ENCODE measurements around the gene HIBCH.
"Not testable (repeated sequence)": the region's sequence is repeated elsewhere in the genome, so short reads cannot be mapped to it uniquely, and the experiment has no call there.

The HIBCH gene

GRCh38 chr2:190343089-190343535 is 23.5 kb upstream of the HIBCH start:
- no peak for DNase-seq (ENCODE audit: low read depth)

DNA sequence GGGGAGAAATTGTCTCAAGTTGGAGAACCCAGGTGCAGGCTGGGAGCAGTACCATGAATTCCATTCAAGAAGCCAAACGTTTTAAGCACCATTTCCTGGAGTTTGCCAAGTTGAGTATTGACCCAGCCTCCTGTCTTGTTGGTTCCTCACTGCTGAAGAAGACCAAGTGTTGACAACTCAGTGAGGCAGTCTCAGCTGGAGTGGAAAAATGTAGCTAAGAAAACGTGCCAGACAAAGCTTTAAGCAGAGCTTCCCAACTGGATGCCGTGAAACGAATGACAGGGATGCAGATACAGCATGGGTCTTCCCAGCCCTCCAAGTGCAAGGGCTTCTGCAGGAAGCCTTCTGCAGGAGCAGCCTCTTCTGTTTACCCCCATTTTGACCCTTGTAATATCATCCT is 23.0 kb upstream of the HIBCH start:
- no peak for DNase-seq (ENCODE audit: low read depth)

- no peak for DNase-seq (ENCODE audit: low read depth)
These were observed 20.7 kb upstream of the HIBCH start for GRCh38 chr2:190340369-190340768.

DNA sequence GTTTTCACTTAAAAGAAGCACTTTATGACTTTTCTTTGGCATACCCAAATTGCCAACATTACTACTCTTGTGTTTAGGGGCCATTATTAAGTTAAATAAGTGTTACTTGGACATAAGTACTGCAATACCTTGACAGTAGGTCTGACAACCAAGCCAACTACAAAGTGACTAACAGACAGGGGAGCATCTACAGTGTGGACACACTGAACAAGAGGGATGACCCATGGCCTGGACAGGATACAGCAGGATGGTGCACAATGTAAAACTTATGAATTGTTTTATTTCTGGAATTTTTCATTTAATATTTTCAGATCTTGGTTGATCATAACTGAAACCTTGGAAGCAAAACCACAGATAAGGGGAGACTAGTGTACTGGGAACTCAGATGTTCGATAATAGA is 19.8 kb upstream of the HIBCH start:
- DNase-seq (ENCODE audit: low read depth), result no peak

GRCh38 chr2:190338453-190338852 is 18.8 kb upstream of the HIBCH start:
- no peak for DNase-seq (ENCODE audit: low read depth)

DNA sequence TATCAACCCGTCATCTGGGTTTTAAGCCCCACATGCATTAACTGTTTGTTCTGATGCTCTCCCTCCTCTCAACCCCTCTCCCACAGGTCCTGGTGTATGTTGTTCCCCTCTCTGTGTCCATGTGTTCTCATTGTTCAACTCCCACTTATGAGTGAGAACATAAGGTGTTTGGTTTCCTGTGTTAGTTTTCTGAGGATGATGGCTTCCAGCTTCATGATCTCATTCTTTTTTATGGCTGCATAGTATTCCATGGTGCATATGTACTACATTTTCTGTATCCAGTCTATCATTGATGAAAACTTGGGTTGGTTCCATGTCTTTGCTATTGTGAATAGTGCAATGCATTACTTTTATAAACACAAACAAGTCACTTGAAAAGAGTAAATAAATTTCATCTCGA is 16.8 kb upstream of the HIBCH start:
- DNase-seq (ENCODE audit: low read depth), result no peak

GRCh38 chr2:190335584-190335983 is 16.0 kb upstream of the HIBCH start:
- DNase-seq (ENCODE audit: low read depth), result not testable (repeated sequence)

DNA sequence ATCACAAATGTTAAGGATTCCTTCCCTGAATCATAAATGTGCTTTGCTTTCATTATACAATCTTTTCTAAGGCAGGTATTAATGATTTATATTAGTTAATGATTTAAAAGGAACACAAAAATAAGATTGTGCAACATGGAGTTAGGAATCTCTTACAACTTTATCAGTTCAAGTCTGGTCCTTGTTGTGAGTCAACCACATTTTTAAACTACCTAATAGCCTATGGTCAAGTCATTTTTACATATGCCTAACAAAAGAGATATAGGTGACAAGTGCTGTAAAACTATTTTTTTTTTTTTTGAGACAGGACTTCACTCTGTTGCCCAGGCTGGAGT is 15.6 kb upstream of the HIBCH start:
- DNase-seq (ENCODE audit: low read depth), result no peak

GRCh38 chr2:190334479-190335224 is 15.0 kb upstream of the HIBCH start:
- DNase-seq (ENCODE audit: low read depth), result no peak

DNA sequence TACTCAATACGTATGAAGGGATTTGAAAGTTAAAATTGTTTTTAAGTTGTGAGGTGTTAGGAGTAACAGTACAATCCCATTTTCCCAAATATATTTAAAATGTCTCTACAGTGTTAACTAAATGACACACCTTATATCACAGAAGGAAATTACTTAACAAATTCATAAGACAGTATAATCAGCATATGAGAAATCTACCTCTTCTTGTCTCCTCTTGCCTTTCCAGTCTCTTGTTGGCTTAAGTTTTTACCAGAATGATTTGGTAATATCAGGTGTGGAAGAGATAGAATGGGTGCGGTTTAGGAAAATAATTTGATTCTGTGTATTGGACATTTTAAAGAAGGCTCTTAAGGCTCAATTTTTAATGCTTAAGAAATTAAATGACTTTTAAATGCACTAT is 14.3 kb upstream of the HIBCH start:
- DNase-seq (ENCODE audit: low read depth), result no peak

- DNase-seq (ENCODE audit: low read depth), result no peak
These were observed 13.8 kb upstream of the HIBCH start for GRCh38 chr2:190333395-190333794.

- DNase-seq (ENCODE audit: low read depth), result no peak
These were observed 9.0 kb upstream of the HIBCH start for GRCh38 chr2:190328573-190329147.

GRCh38 chr2:190327867-190328572 is 8.4 kb upstream of the HIBCH start:
- no peak for DNase-seq (ENCODE audit: low read depth)

- DNase-seq (ENCODE audit: low read depth), result no peak
These were observed 6.0 kb upstream of the HIBCH start for GRCh38 chr2:190325588-190325987.

GRCh38 chr2:190323406-190323805 is 3.8 kb upstream of the HIBCH start:
- no peak for DNase-seq (ENCODE audit: low read depth)

DNA sequence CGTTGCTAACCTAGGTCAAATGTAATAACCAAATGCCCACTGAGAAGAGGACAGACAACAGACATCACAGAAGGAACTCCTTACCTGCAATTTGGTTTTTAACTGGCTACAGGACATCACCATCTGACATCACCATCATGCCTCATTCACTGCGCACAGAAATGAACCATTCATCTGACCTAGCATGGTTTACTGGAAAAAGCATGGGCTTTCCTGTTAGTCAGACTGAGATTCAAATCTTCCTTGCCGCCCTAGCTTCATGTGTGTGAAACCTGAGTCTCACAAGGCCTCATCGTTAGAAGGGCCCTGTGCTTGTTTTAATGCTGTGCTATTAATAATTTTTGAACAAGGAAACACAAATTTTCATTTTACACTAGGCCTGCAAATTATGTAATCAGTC is 1.1 kb upstream of the HIBCH start:
- DNase-seq (ENCODE audit: low read depth), result peak; percentile 23

GRCh38 chr2:190318931-190319554 is 583 bp downstream of the HIBCH start:
- no peak for DNase-seq (ENCODE audit: low read depth)

- DNase-seq (ENCODE audit: low read depth), result no peak
These were observed 1.1 kb downstream of the HIBCH start for GRCh38 chr2:190318514-190318913.

DNA sequence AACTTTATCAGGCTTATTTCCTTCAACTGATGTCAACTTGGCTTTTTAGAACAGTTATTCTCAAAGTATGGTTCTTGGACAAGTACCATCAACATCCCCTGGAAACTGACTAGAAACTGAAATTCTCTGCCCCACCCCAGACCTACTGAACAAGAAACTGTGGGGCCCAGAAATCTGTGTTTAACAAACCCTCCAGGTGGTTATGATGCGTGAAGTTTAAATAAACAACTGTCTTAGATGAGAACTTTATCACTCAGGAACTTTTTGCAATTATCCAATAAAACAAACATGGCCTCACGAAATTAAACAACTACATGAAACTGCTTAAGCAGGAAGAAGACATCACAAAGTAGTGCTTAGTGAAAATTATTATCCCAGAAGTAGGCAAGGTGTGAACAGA is 4.4 kb downstream of the HIBCH start:
- DNase-seq (ENCODE audit: low read depth), result no peak

DNA sequence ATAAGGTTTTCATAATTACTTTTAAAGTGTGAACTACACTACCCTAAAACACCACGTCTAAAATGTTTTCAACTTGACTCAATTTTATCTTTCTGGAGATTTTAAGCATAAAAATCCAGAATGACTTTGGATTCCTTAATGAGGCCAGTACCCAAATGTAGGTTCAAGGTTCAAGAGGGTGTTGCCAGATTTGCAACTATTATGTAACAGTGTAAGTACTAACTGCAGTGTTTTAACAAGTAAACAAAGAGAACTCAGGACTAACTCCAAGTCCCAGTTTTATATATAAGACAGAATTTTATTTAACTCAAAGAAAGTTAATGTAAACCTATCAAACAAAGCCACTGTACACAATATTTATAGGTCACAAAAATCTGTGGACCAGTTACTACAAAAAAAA is 5.7 kb downstream of the HIBCH start:
- DNase-seq (ENCODE audit: low read depth), result no peak

- DNase-seq (ENCODE audit: low read depth), result not testable (repeated sequence)
These were observed 7.0 kb downstream of the HIBCH start for GRCh38 chr2:190312635-190313025.

- no peak for DNase-seq (ENCODE audit: low read depth)
These were observed 7.6 kb downstream of the HIBCH start for GRCh38 chr2:190311893-190312634.

Measured in activated T-helper 9 cell treated with anti-CD3 and anti-CD28 coated beads, Interleukin-2, amount 50 U/mL, for 16 hours (primary cell).